ENCODE measurements around the gene CD300C.
"Not testable (repeated sequence)": the region's sequence is repeated elsewhere in the genome, so short reads cannot be mapped to it uniquely, and the experiment has no call there.

CD300C gene

GRCh38 chr17:74523308-74523707, 22.6 kb downstream of the CD300C start:
- no peaks in the 10 kb centered on the region for H3K79me2 ChIP-seq (ENCODE audit: control insufficient read depth, insufficient read depth, low read length, unreplicated experiment)
- no peaks in the 10 kb centered on the region for H3K36me3 ChIP-seq (ENCODE audit: insufficient read depth, low read length)
- H3K27me3 ChIP-seq (ENCODE audit: insufficient read depth, low read length), result peaks cover 9% of the 10 kb centered on the region; the same call in 1 of the 2 replicates
- H3K4me1 ChIP-seq (ENCODE audit: control insufficient read depth, insufficient read depth, low read length, unreplicated experiment), result no peaks in the 10 kb centered on the region
- H3K27ac ChIP-seq (ENCODE audit: low read depth, low read length), result no peak overlapping the region
- H2AFZ ChIP-seq (ENCODE audit: low read length, unreplicated experiment), result no peak overlapping the region
- H3K4me3 ChIP-seq (ENCODE audit: low read depth, low read length), result no peak overlapping the region

- Histone ChIP-seq H3K4me1 (ENCODE audit: control insufficient read depth, insufficient read depth, low read length, unreplicated experiment) (no peaks in the 10 kb centered on the region), H3K79me2 (ENCODE audit: control insufficient read depth, insufficient read depth, low read length, unreplicated experiment) (no peaks in the 10 kb centered on the region), H3K36me3 (ENCODE audit: insufficient read depth, low read length) (no peaks in the 10 kb centered on the region), H2AFZ (ENCODE audit: low read length, unreplicated experiment) (no peak overlapping the region), H3K27ac (ENCODE audit: low read depth, low read length) (no peak overlapping the region), H3K27me3 (ENCODE audit: insufficient read depth, low read length) (peaks cover 9% of the 10 kb centered on the region; the same call in 1 of the 2 replicates), H3K4me3 (ENCODE audit: low read depth, low read length) (no peak overlapping the region)
Observed at GRCh38 chr17:74522381-74523105, 23.4 kb downstream of the CD300C start.

- Histone ChIP-seq H3K4me3 (ENCODE audit: low read depth, low read length) (no peak overlapping the region), H3K79me2 (ENCODE audit: control insufficient read depth, insufficient read depth, low read length, unreplicated experiment) (no peaks in the 10 kb centered on the region), H3K4me1 (ENCODE audit: control insufficient read depth, insufficient read depth, low read length, unreplicated experiment) (no peaks in the 10 kb centered on the region), H3K27ac (ENCODE audit: low read depth, low read length) (no peak overlapping the region), H2AFZ (ENCODE audit: low read length, unreplicated experiment) (no peak overlapping the region), H3K36me3 (ENCODE audit: insufficient read depth, low read length) (no peaks in the 10 kb centered on the region), H3K27me3 (ENCODE audit: insufficient read depth, low read length) (0 out of 2 replicates have a peak, but pooled peaks cover 3% of the 10 kb centered on the region)
Observed at GRCh38 chr17:74521701-74522201, 24.2 kb downstream of the CD300C start.

GRCh38 chr17:74520790-74521480, 25.0 kb downstream of the CD300C start:
- H3K79me2 ChIP-seq (ENCODE audit: control insufficient read depth, insufficient read depth, low read length, unreplicated experiment), result no peaks in the 10 kb centered on the region
- H2AFZ ChIP-seq (ENCODE audit: low read length, unreplicated experiment), result no peak overlapping the region
- no peak overlapping the region for H3K4me3 ChIP-seq (ENCODE audit: low read depth, low read length)
- H3K36me3 ChIP-seq (ENCODE audit: insufficient read depth, low read length), result no peaks in the 10 kb centered on the region
- no peak overlapping the region for H3K27ac ChIP-seq (ENCODE audit: low read depth, low read length)
- no peaks in the 10 kb centered on the region for H3K4me1 ChIP-seq (ENCODE audit: control insufficient read depth, insufficient read depth, low read length, unreplicated experiment)
- H3K27me3 ChIP-seq (ENCODE audit: insufficient read depth, low read length), result 0 out of 2 replicates have a peak, but pooled peaks cover 3% of the 10 kb centered on the region

GRCh38 chr17:74520016-74520434, 25.9 kb downstream of the CD300C start:
- 0 out of 2 replicates have a peak, but pooled peaks cover 3% of the 10 kb centered on the region for H3K27me3 ChIP-seq (ENCODE audit: insufficient read depth, low read length)
- H3K36me3 ChIP-seq (ENCODE audit: insufficient read depth, low read length), result no peaks in the 10 kb centered on the region
- H3K27ac ChIP-seq (ENCODE audit: low read depth, low read length), result no peak overlapping the region
- no peak overlapping the region for H2AFZ ChIP-seq (ENCODE audit: low read length, unreplicated experiment)
- H3K4me1 ChIP-seq (ENCODE audit: control insufficient read depth, insufficient read depth, low read length, unreplicated experiment), result no peaks in the 10 kb centered on the region
- H3K79me2 ChIP-seq (ENCODE audit: control insufficient read depth, insufficient read depth, low read length, unreplicated experiment), result no peaks in the 10 kb centered on the region
- no peak overlapping the region for H3K4me3 ChIP-seq (ENCODE audit: low read depth, low read length)

- not testable (repeated sequence) for H3K4me1 ChIP-seq (ENCODE audit: control insufficient read depth, insufficient read depth, low read length, unreplicated experiment); H3K27me3 ChIP-seq (ENCODE audit: insufficient read depth, low read length); H3K79me2 ChIP-seq (ENCODE audit: control insufficient read depth, insufficient read depth, low read length, unreplicated experiment); H3K4me3 ChIP-seq (ENCODE audit: low read depth, low read length); H3K27ac ChIP-seq (ENCODE audit: low read depth, low read length); H3K36me3 ChIP-seq (ENCODE audit: insufficient read depth, low read length); H2AFZ ChIP-seq (ENCODE audit: low read length, unreplicated experiment)
Observed at GRCh38 chr17:74518413-74518981, 27.4 kb downstream of the CD300C start.

GRCh38 chr17:74516561-74517328, 29.2 kb downstream of the CD300C start:
- peaks cover 3% of the 10 kb centered on the region for H3K4me1 ChIP-seq (ENCODE audit: control insufficient read depth, insufficient read depth, low read length, unreplicated experiment)
- H3K79me2 ChIP-seq (ENCODE audit: control insufficient read depth, insufficient read depth, low read length, unreplicated experiment), result no peaks in the 10 kb centered on the region

GRCh38 chr17:74515941-74516340, 30.0 kb downstream of the CD300C start:
- H2AFZ ChIP-seq (ENCODE audit: low read length, unreplicated experiment), result no peak overlapping the region
- no peaks in the 10 kb centered on the region for H3K36me3 ChIP-seq (ENCODE audit: insufficient read depth, low read length)
- H3K27me3 ChIP-seq (ENCODE audit: insufficient read depth, low read length), result no peaks in the 10 kb centered on the region
- H3K27ac ChIP-seq (ENCODE audit: low read depth, low read length), result no peak overlapping the region
- no peak overlapping the region for H3K4me3 ChIP-seq (ENCODE audit: low read depth, low read length)
- no peaks in the 10 kb centered on the region for H3K79me2 ChIP-seq (ENCODE audit: control insufficient read depth, insufficient read depth, low read length, unreplicated experiment)
- peaks cover 3% of the 10 kb centered on the region for H3K4me1 ChIP-seq (ENCODE audit: control insufficient read depth, insufficient read depth, low read length, unreplicated experiment)

More at GRCh38 chr17:74516561-74517328, 29.2 kb downstream of the CD300C start:
- no peak overlapping the region for H2AFZ ChIP-seq (ENCODE audit: low read length, unreplicated experiment)
- no peaks in the 10 kb centered on the region for H3K36me3 ChIP-seq (ENCODE audit: insufficient read depth, low read length)
- H3K27ac ChIP-seq (ENCODE audit: low read depth, low read length), result no peak overlapping the region
- H3K4me3 ChIP-seq (ENCODE audit: low read depth, low read length), result no peak overlapping the region
- H3K27me3 ChIP-seq (ENCODE audit: insufficient read depth, low read length), result no peaks in the 10 kb centered on the region

- Histone ChIP-seq H3K4me1 (ENCODE audit: control insufficient read depth, insufficient read depth, low read length, unreplicated experiment) (peaks cover 3% of the 10 kb centered on the region), H3K27me3 (ENCODE audit: insufficient read depth, low read length) (no peaks in the 10 kb centered on the region), H3K4me3 (ENCODE audit: low read depth, low read length) (no peak overlapping the region), H3K27ac (ENCODE audit: low read depth, low read length) (peak overlapping the region; percentile 44; the same call in 1 of the 2 replicates), H3K36me3 (ENCODE audit: insufficient read depth, low read length) (no peaks in the 10 kb centered on the region), H2AFZ (ENCODE audit: low read length, unreplicated experiment) (no peak overlapping the region), H3K79me2 (ENCODE audit: control insufficient read depth, insufficient read depth, low read length, unreplicated experiment) (no peaks in the 10 kb centered on the region)
Observed at GRCh38 chr17:74514632-74515334, 31.1 kb downstream of the CD300C start.

Data from ACC112 (cell line).